Peyer's patch (tissue), 4 donors: ENCODE data around the gene KRTAP5-4. TPM values are rescaled to one million over a fixed set of nuclear protein-coding genes. Genes with fewer than 3 reads are reported as not detected.

Source experiments
- DNase-seq, 3 donors: peaks; one replicate each; pipeline ENCODE4 v3.0.0-alpha.2; 2017 to 2019
- H3K27ac ChIP-seq, 4 donors: fragments of 200-600 bp; sonication (generic); one replicate each; pipeline ENCODE4 v1.5.1; 2016 to 2019
- H3K27me3 ChIP-seq, 2 donors: fragments of 200-600 bp; sonication (generic); one replicate each; pipeline ENCODE4 v1.5.1; 2019
- H3K36me3 ChIP-seq, 3 donors: fragments of 200-600 bp; sonication (generic); one replicate each; pipeline ENCODE4 v1.5.1; 2016 to 2019
- H3K4me1 ChIP-seq, 4 donors: fragments of 200-600 bp; sonication (generic); one replicate each; pipeline ENCODE4 v1.5.1; 2016 to 2019
- H3K4me3 ChIP-seq, 4 donors: fragments of 200-600 bp; sonication (generic); 1 replicate in 3 of 4; 2 replicates in 1 of 4; pipeline ENCODE4 v1.5.1; 2016 to 2019; ENCODE audit warnings: mild to moderate bottlenecking in 1 of 4
- H3K9me3 ChIP-seq, 4 donors: fragments of 200-600 bp; sonication (generic); one replicate each; pipeline ENCODE4 v1.5.1; 2016 to 2019; ENCODE audit warnings: mild to moderate bottlenecking in 1 of 4
- POLR2A ChIP-seq, 2 donors: fragments of 450-650 bp; IDR thresholded peaks; one replicate each; pipeline ENCODE4 v1.5.1; 2017; ENCODE audit warnings: antibody characterized with exemption in 2 of 2, mild to moderate bottlenecking in 2 of 2, moderate library complexity in 2 of 2
- total RNA-seq, 4 donors: library from RNA; depleted of rRNA; stranded (reverse); fragments of >200 nt; gene quantifications; one replicate each; pipeline ENCODE4 v1.1.0, GENCODE V29; 2016
- TF ChIP-seq, protein P1 (sequence below), 6 experiments: fragments of 450-650 bp in 4 of 6; fragments of 200-600 bp in 2 of 6; sonication (generic) in 1 of 6; IDR thresholded peaks; one replicate each; pipeline ENCODE4 v1.5.1; 2017 to 2019; ENCODE audit warnings: antibody characterized with exemption in 6 of 6, mild to moderate bottlenecking in 3 of 6, moderate library complexity in 1 of 6

The KRTAP5-4 gene
- total RNA-seq, 4 donors from 2014 or later: not detected

GRCh38 chr11:1633864-1634263, 11.9 kb upstream of the KRTAP5-4 start:
- Histone ChIP-seq H3K9me3 (no peaks in the 10 kb centered on the region), H3K27me3 (no peaks in the 10 kb centered on the region), H3K36me3 (no peaks in the 10 kb centered on the region), H3K27ac (no peak overlapping the region), H3K4me1 (no peaks in the 10 kb centered on the region), H3K4me3 (no peak overlapping the region)
- DNase-seq: no peak
- TF ChIP-seq POLR2A (IDR thresholded peaks at IDR 0.05): no peak
- TF ChIP-seq, protein P1, sequence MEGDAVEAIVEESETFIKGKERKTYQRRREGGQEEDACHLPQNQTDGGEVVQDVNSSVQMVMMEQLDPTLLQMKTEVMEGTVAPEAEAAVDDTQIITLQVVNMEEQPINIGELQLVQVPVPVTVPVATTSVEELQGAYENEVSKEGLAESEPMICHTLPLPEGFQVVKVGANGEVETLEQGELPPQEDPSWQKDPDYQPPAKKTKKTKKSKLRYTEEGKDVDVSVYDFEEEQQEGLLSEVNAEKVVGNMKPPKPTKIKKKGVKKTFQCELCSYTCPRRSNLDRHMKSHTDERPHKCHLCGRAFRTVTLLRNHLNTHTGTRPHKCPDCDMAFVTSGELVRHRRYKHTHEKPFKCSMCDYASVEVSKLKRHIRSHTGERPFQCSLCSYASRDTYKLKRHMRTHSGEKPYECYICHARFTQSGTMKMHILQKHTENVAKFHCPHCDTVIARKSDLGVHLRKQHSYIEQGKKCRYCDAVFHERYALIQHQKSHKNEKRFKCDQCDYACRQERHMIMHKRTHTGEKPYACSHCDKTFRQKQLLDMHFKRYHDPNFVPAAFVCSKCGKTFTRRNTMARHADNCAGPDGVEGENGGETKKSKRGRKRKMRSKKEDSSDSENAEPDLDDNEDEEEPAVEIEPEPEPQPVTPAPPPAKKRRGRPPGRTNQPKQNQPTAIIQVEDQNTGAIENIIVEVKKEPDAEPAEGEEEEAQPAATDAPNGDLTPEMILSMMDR (IDR thresholded peaks at IDR 0.05): no peak

DNA sequence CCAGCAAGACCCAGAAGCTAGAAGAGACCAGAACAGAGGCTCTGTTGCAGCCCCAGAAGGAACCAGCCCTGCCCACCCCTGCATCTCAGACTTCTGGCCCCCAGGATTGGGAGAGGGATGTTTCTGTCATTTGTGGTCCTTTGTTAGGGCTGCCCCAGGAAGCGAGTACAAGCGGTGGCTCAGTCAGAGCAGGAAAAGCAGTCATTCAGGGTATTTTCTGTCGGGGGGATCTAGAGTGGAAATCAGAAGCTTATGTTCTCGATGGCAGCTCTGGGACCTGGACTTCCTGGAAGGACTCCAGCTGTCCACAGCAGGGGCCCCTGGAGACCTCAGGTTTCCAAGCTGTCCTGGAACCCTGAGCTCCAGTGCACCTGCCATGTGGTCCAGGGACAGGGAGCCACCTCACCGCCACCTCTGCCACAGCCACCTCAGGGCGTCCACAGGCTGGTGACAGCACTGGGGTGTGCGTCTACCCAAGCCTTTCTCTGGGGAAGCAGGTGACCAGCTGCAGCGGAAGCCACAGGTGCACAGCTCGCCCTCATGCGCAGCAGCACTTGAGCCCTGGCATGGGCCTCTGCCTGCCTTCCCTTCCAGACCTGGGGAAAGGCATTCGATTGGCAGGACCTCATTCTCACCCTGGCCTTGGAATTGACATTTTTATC, 10.2 kb upstream of the KRTAP5-4 start:
- H3K4me1 ChIP-seq: no peaks in the 10 kb centered on the region
- H3K36me3 ChIP-seq: no peaks in the 10 kb centered on the region
- no peak overlapping the region for H3K27ac ChIP-seq
- no peak overlapping the region for H3K4me3 ChIP-seq
- TF ChIP-seq POLR2A (IDR thresholded peaks at IDR 0.05): no peak
- TF ChIP-seq, protein P1 (IDR thresholded peaks at IDR 0.05): no peak
- H3K27me3 ChIP-seq: no peaks in the 10 kb centered on the region
- no peak for DNase-seq
- H3K9me3 ChIP-seq: no peaks in the 10 kb centered on the region

DNA sequence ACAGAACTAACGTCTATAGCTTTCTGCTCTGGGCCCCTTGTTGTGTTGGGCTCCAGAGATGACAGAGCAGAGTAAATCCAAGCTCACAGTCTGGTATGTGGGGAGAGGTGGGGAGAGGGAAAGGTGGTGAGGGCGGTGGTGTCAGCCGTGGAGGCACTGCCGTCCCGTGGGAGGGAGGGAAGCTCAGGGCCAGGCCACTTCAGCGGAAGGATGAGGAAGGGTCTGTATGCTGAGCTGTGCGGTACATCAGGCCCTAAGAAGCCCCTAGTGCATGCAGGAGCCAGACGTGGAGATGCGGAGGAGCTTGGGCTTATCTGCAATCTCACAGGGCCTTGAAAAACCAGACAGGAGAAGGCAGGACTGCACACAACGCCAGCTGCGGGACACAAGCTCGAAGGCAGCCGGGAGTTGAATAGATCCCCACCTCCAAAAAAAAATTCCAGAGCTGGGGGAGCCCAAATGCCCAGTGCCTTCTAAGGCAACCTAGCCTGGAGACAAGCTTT, 9.2 kb upstream of the KRTAP5-4 start:
- no peaks in the 10 kb centered on the region for H3K9me3 ChIP-seq
- no peak overlapping the region for H3K4me3 ChIP-seq
- TF ChIP-seq, protein P1 (IDR thresholded peaks at IDR 0.05): no peak
- no peak for TF ChIP-seq POLR2A (IDR thresholded peaks at IDR 0.05)
- no peaks in the 10 kb centered on the region for H3K27me3 ChIP-seq
- H3K27ac ChIP-seq: no peak overlapping the region
- no peaks in the 10 kb centered on the region for H3K36me3 ChIP-seq
- no peak for DNase-seq
- no peaks in the 10 kb centered on the region for H3K4me1 ChIP-seq

- no peaks in the 10 kb centered on the region for H3K27me3 ChIP-seq
- H3K27ac ChIP-seq: no peak overlapping the region
- no peak for DNase-seq
These were observed 8.3 kb upstream of the KRTAP5-4 start for GRCh38 chr11:1630271-1630670.

GRCh38 chr11:1629326-1630185, 7.6 kb upstream of the KRTAP5-4 start, which contains the start of gene KRTAP5-5:
TSS of gene KRTAP5-5 (plus strand) at chr11:1629775. CDS start at chr11:1629841, 66 bp downstream.
- TF ChIP-seq, protein P1 (IDR thresholded peaks at IDR 0.05): no peak
- Histone ChIP-seq H3K4me1 (no peaks in the 10 kb centered on the region), H3K27ac (no peak within 1 kb of the TSS), H3K9me3 (no peaks in the 10 kb centered on the region), H3K27me3 (no peaks in the 10 kb centered on the region), H3K4me3 (no peak within 1 kb of the TSS), H3K36me3 (no peaks in the 10 kb centered on the region)
- no peak for DNase-seq

More at GRCh38 chr11:1630271-1630670, 8.3 kb upstream of the KRTAP5-4 start:
- H3K9me3 ChIP-seq: no peaks in the 10 kb centered on the region
- no peak overlapping the region for H3K4me3 ChIP-seq
- H3K36me3 ChIP-seq: no peaks in the 10 kb centered on the region
- H3K4me1 ChIP-seq: no peaks in the 10 kb centered on the region
- TF ChIP-seq, protein P1 (IDR thresholded peaks at IDR 0.05): no peak
- no peak for TF ChIP-seq POLR2A (IDR thresholded peaks at IDR 0.05)
